Measurements from ENCODE around the gene MOSMO.

The MOSMO gene

DNA sequence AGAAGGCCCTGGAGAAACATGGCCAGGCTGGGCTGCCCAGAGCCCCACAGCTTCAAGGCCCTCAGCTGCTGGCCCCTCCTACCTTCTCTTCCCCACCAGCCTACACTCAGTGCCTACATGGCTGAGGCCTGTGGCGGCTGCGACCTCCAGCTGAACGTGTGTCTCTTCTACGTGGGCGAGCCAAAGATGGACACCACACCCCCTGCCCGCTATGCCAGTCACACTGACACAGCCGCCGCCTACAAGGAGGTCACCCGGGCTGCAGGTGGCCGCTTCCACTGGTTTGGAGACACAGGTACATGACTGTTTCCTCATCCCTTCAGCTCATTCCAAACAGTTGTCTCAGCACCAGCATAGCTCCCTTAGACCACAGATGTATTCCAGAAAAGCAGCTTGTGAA is 124.9 kb downstream of the MOSMO start:
- no peak for DNase-seq (ENCODE audit: low read depth in 1 of 2, low spot score in 1 of 2)

All from activated CD4-positive, alpha-beta T cell treated with anti-CD3 and anti-CD28 coated beads, Interleukin-2, amount 50 U/mL, for 24 hours (primary cell).